ENCODE data around the gene GRAMD2B. TPM values are rescaled to one million over a fixed set of nuclear protein-coding genes. Genes with fewer than 3 reads are reported as not detected.
"Not testable (repeated sequence)": the region's sequence is repeated elsewhere in the genome, so short reads cannot be mapped to it uniquely, and the experiment has no call there.

The GRAMD2B gene
- polyA plus RNA-seq, 4 donors, result 13.7 to 39.1 (median 20.4) TPM

DNA sequence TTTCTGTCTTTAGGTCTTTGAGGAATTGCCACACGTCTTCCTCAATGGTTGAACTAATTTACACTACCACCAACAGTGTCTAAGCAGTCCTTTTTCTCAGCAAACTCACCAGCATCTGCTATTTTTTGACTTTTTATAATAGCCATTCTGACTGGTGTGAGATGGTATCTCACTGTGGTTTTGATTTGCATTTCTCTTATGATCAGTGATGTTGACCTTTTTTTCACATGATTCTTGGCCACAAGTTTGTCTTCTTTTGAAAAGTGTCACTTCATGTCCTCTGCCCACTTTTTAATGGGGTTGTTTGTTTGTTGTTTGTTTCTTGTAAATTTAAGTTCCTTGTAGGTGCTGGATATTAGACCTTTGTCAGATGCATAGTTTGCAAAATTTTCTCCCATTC lies 26.5 kb upstream of the GRAMD2B start:
- 83 to 100% (median 84%) methylated on average over 1 of the region's 1 CpG for WGBS, 3 donors
- not testable (repeated sequence) for H3K4me1 ChIP-seq (ENCODE audit: control insufficient read depth in 3 of 3, insufficient read depth in 2 of 3, low read depth in 1 of 3, low read length in 2 of 3); H3K4me3 ChIP-seq (ENCODE audit: low read depth in 1 of 3, low read length in 3 of 3); H3K27ac ChIP-seq (ENCODE audit: low read depth in 1 of 3, low read length in 2 of 3); DNase-seq; FAIRE-seq; H3K27me3 ChIP-seq (ENCODE audit: control insufficient read depth in 3 of 3, insufficient read depth in 3 of 3, low read length in 3 of 3); H3K36me3 ChIP-seq (ENCODE audit: control insufficient read depth in 3 of 3, insufficient read depth in 2 of 3, low read depth in 1 of 3, low read length in 3 of 3)
- H3K9me3 ChIP-seq (ENCODE audit: control insufficient read depth in 2 of 2, insufficient read depth in 1 of 2, low read depth in 1 of 2, low read length in 1 of 2), result peaks cover 2 to 13% of the 10 kb centered on the region in 2 donors

DNA sequence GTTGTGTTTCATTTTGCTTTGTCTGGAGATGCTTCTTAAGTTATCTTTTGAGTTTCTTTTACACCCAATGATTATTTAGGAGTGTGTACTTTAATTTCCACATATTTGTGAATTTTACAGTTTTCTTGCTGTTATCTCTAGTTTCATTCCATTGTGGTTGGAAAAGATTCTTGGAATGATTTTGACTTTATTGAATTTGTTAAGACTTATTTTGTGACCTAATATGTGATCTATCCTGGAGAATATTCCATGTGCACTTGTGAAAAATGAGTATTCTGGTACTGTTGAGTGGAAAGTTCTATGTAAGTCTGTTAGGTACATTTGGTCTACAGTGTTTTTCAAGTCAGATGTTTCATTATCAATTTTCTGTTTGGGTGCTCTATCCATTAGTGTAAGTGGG lies 24.4 kb upstream of the GRAMD2B start:
- no peak for FAIRE-seq
- no peaks in the 10 kb centered on the region for H3K4me1 ChIP-seq (ENCODE audit: control insufficient read depth in 3 of 3, insufficient read depth in 2 of 3, low read depth in 1 of 3, low read length in 2 of 3)

GRCh38 chr5:126400621-126401251 lies 22.5 kb upstream of the GRAMD2B start:
- no peak overlapping the region for H3K27ac ChIP-seq (ENCODE audit: low read depth in 1 of 3, low read length in 2 of 3)
- H3K4me3 ChIP-seq (ENCODE audit: low read depth in 1 of 3, low read length in 3 of 3), result no peak overlapping the region
- H3K27me3 ChIP-seq (ENCODE audit: control insufficient read depth in 3 of 3, insufficient read depth in 3 of 3, low read length in 3 of 3), result no peaks in the 10 kb centered on the region
- H3K4me1 ChIP-seq (ENCODE audit: control insufficient read depth in 3 of 3, insufficient read depth in 2 of 3, low read depth in 1 of 3, low read length in 2 of 3), result peaks cover 0 to 5% (median 0%) of the 10 kb centered on the region in 3 donors
- 90 to 97% (median 90%) methylated on average over 3 of the region's 3 CpGs for WGBS, 3 donors
- H3K36me3 ChIP-seq (ENCODE audit: control insufficient read depth in 3 of 3, insufficient read depth in 2 of 3, low read depth in 1 of 3, low read length in 3 of 3), result peaks cover 0 to 4% (median 0%) of the 10 kb centered on the region in 3 donors
- DNase-seq (no peak), FAIRE-seq (no peak)
- H3K9me3 ChIP-seq (ENCODE audit: control insufficient read depth in 2 of 2, insufficient read depth in 1 of 2, low read depth in 1 of 2, low read length in 1 of 2), result peaks cover 2 to 17% of the 10 kb centered on the region in 2 donors

More for the DNA sequence above, 24.4 kb upstream of the GRAMD2B start:
- H3K27me3 ChIP-seq (ENCODE audit: control insufficient read depth in 3 of 3, insufficient read depth in 3 of 3, low read length in 3 of 3), result no peaks in the 10 kb centered on the region
- H3K36me3 ChIP-seq (ENCODE audit: control insufficient read depth in 3 of 3, insufficient read depth in 2 of 3, low read depth in 1 of 3, low read length in 3 of 3), result peaks cover 0 to 4% (median 0%) of the 10 kb centered on the region in 3 donors
- DNase-seq, result no peak
- H3K27ac ChIP-seq (ENCODE audit: low read depth in 1 of 3, low read length in 2 of 3), result no peak overlapping the region
- H3K9me3 ChIP-seq (ENCODE audit: control insufficient read depth in 2 of 2, insufficient read depth in 1 of 2, low read depth in 1 of 2, low read length in 1 of 2), result peaks cover 2 to 17% of the 10 kb centered on the region in 2 donors
- H3K4me3 ChIP-seq (ENCODE audit: low read depth in 1 of 3, low read length in 3 of 3), result no peak overlapping the region

- FAIRE-seq (no peak), DNase-seq (no peak)
- 76 to 89% (median 81%) methylated on average over 2 of the region's 2 CpGs for WGBS, 3 donors
- H3K4me3 ChIP-seq (ENCODE audit: low read depth in 1 of 3, low read length in 3 of 3), result no peak overlapping the region
- H3K27ac ChIP-seq (ENCODE audit: low read depth in 1 of 3, low read length in 2 of 3), result no peak overlapping the region
- peaks cover 0 to 5% (median 0%) of the 10 kb centered on the region in 3 donors for H3K4me1 ChIP-seq (ENCODE audit: control insufficient read depth in 3 of 3, insufficient read depth in 2 of 3, low read depth in 1 of 3, low read length in 2 of 3)
- H3K9me3 ChIP-seq (ENCODE audit: control insufficient read depth in 2 of 2, insufficient read depth in 1 of 2, low read depth in 1 of 2, low read length in 1 of 2), result peaks cover 2 to 16% of the 10 kb centered on the region in 2 donors
- H3K36me3 ChIP-seq (ENCODE audit: control insufficient read depth in 3 of 3, insufficient read depth in 2 of 3, low read depth in 1 of 3, low read length in 3 of 3), result peaks cover 0 to 4% (median 0%) of the 10 kb centered on the region in 3 donors
- no peaks in the 10 kb centered on the region for H3K27me3 ChIP-seq (ENCODE audit: control insufficient read depth in 3 of 3, insufficient read depth in 3 of 3, low read length in 3 of 3)
Measured at GRCh38 chr5:126402621-126403555, 20.3 kb upstream of the GRAMD2B start.

DNA sequence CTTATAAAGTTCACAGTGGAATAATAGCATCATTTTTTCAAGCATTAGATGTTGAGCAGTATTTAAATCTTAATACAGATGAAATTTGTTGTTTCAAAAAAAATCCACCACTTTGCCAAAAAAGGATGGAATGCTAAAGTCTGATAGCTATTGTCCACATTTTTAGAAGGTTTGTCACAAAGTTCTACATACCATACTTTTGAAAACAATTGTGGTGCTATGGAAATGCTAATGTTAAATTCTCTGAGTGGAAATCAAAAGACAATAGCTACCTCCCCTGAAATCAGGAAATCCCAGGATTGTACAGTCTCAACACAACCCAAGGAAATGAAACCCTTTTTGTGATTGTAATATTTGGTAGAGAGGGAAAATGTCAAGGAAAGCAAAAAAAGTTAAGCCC lies 19.3 kb upstream of the GRAMD2B start:
- no peak overlapping the region for H3K27ac ChIP-seq (ENCODE audit: low read depth in 1 of 3, low read length in 2 of 3)
- no peak overlapping the region for H3K4me3 ChIP-seq (ENCODE audit: low read depth in 1 of 3, low read length in 3 of 3)
- DNase-seq, result no peak
- H3K27me3 ChIP-seq (ENCODE audit: control insufficient read depth in 3 of 3, insufficient read depth in 3 of 3, low read length in 3 of 3), result no peaks in the 10 kb centered on the region
- FAIRE-seq, result no peak
- peaks cover 0 to 5% (median 0%) of the 10 kb centered on the region in 3 donors for H3K4me1 ChIP-seq (ENCODE audit: control insufficient read depth in 3 of 3, insufficient read depth in 2 of 3, low read depth in 1 of 3, low read length in 2 of 3)
- peaks cover 0 to 4% (median 0%) of the 10 kb centered on the region in 3 donors for H3K36me3 ChIP-seq (ENCODE audit: control insufficient read depth in 3 of 3, insufficient read depth in 2 of 3, low read depth in 1 of 3, low read length in 3 of 3)
- H3K9me3 ChIP-seq (ENCODE audit: control insufficient read depth in 2 of 2, insufficient read depth in 1 of 2, low read depth in 1 of 2, low read length in 1 of 2), result peaks cover 2 to 14% of the 10 kb centered on the region in 2 donors

DNA sequence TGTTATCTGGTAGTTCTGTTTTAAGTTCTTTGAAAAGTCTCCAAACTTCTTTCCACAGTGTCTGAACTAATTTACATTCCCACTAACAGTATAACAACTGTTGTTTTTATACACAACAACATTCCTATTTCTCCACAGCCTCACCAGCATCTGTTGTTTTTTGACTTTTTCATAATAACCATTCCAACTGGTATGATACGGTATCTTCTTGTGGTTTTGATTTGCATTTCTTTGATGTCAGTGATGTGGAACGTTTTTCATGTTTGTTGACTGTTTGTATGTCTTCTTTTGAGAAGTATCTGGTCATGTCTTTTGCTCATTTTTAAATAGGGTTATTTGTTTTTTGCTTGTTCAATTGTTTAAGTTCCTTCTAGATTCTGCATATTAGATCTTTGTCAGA lies 12.6 kb upstream of the GRAMD2B start:
- WGBS, 3 donors, result 59 to 81% (median 70%) methylated on average over 2 of the region's 2 CpGs
- Histone ChIP-seq H3K27ac (ENCODE audit: low read depth in 1 of 3, low read length in 2 of 3) (no peak overlapping the region), H3K27me3 (ENCODE audit: control insufficient read depth in 3 of 3, insufficient read depth in 3 of 3, low read length in 3 of 3) (no peaks in the 10 kb centered on the region), H3K4me1 (ENCODE audit: control insufficient read depth in 3 of 3, insufficient read depth in 2 of 3, low read depth in 1 of 3, low read length in 2 of 3) (no peaks in the 10 kb centered on the region), H3K9me3 (ENCODE audit: control insufficient read depth in 2 of 2, insufficient read depth in 1 of 2, low read depth in 1 of 2, low read length in 1 of 2) (no peaks in the 10 kb centered on the region), H3K4me3 (ENCODE audit: low read depth in 1 of 3, low read length in 3 of 3) (no peak overlapping the region), H3K36me3 (ENCODE audit: control insufficient read depth in 3 of 3, insufficient read depth in 2 of 3, low read depth in 1 of 3, low read length in 3 of 3) (no peaks in the 10 kb centered on the region)
- DNase-seq (no peak), FAIRE-seq (no peak)

GRCh38 chr5:126413856-126414255 lies 9.4 kb upstream of the GRAMD2B start:
- H3K4me3 ChIP-seq (ENCODE audit: low read depth in 1 of 3, low read length in 3 of 3), result no peak overlapping the region
- H3K36me3 ChIP-seq (ENCODE audit: control insufficient read depth in 3 of 3, insufficient read depth in 2 of 3, low read depth in 1 of 3, low read length in 3 of 3), result no peaks in the 10 kb centered on the region
- no peak for FAIRE-seq
- no peaks in the 10 kb centered on the region for H3K27me3 ChIP-seq (ENCODE audit: control insufficient read depth in 3 of 3, insufficient read depth in 3 of 3, low read length in 3 of 3)
- no peaks in the 10 kb centered on the region for H3K9me3 ChIP-seq (ENCODE audit: control insufficient read depth in 2 of 2, insufficient read depth in 1 of 2, low read depth in 1 of 2, low read length in 1 of 2)
- DNase-seq, result no peak
- WGBS, 3 donors, result 58 to 72% (median 68%) methylated on average over 3 of the region's 3 CpGs
- H3K27ac ChIP-seq (ENCODE audit: low read depth in 1 of 3, low read length in 2 of 3), result no peak overlapping the region
- H3K4me1 ChIP-seq (ENCODE audit: control insufficient read depth in 3 of 3, insufficient read depth in 2 of 3, low read depth in 1 of 3, low read length in 2 of 3), result no peaks in the 10 kb centered on the region

GRCh38 chr5:126414874-126415502 lies 8.2 kb upstream of the GRAMD2B start:
- FAIRE-seq (no peak), DNase-seq (no peak)
- no peak overlapping the region for H3K4me3 ChIP-seq (ENCODE audit: low read depth in 1 of 3, low read length in 3 of 3)
- H3K9me3 ChIP-seq (ENCODE audit: control insufficient read depth in 2 of 2, insufficient read depth in 1 of 2, low read depth in 1 of 2, low read length in 1 of 2), result no peaks in the 10 kb centered on the region
- no peak overlapping the region for H3K27ac ChIP-seq (ENCODE audit: low read depth in 1 of 3, low read length in 2 of 3)
- no peaks in the 10 kb centered on the region for H3K36me3 ChIP-seq (ENCODE audit: control insufficient read depth in 3 of 3, insufficient read depth in 2 of 3, low read depth in 1 of 3, low read length in 3 of 3)
- WGBS, 3 donors, result 57 to 96% (median 83%) methylated on average over 1 of the region's 1 CpG
- no peaks in the 10 kb centered on the region for H3K27me3 ChIP-seq (ENCODE audit: control insufficient read depth in 3 of 3, insufficient read depth in 3 of 3, low read length in 3 of 3)
- H3K4me1 ChIP-seq (ENCODE audit: control insufficient read depth in 3 of 3, insufficient read depth in 2 of 3, low read depth in 1 of 3, low read length in 2 of 3), result no peaks in the 10 kb centered on the region

Measured in small intestine (tissue), 7 donors.